HG02973 (cell line): ENCODE results near the gene PRODH2.

Source experiments
- ATAC-seq: cut with Tn5 transposase; IDR thresholded peaks from one replicate; pipeline ENCODE4 v1.9.1; 2021; ENCODE audit warnings: moderate library complexity; ENCODE audit not compliant: unreplicated experiment

The PRODH2 gene

DNA sequence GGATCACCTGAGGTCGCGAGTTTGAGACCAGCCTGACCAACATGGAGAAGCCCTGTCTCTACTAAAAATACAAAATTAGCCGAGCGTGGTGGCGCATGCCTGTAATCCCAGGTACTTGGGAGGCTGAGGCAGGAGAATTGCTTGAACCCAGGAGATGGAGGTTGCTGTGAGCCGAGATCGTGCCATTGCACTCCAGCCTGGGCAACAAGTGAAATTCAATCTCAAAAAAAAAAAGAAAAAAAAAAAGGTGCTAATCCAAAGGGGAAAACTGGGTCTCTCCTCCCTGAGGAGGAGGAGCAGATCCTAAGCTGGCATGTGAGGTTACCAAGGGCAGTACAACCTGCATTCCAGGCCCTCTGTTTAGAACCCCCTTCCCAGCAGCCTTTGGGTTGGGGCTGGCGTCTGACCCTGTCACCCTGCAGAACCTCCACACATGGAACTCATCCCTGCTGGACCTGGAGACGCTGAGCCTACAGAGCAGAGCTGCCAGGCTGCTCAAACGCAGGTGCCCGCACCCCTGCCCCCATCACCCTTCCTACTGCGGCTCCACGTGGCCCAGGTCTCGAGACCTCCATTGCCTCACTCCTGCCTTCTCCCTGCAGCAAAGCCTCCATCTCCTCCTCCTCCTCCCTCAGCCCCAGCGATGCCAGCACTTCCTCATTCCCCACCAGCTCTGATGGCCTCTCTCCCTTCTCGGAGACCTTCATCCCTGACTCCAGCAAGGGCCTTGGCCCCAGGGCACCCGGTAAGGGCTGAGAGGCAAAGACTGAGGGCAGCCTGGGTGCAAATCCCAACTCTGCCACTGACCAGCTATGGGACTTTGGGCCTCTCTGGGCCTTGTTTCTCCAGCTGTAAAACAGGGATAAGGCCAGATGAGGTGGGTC, 48.0 kb downstream of the PRODH2 start:
- no peak for ATAC-seq

DNA sequence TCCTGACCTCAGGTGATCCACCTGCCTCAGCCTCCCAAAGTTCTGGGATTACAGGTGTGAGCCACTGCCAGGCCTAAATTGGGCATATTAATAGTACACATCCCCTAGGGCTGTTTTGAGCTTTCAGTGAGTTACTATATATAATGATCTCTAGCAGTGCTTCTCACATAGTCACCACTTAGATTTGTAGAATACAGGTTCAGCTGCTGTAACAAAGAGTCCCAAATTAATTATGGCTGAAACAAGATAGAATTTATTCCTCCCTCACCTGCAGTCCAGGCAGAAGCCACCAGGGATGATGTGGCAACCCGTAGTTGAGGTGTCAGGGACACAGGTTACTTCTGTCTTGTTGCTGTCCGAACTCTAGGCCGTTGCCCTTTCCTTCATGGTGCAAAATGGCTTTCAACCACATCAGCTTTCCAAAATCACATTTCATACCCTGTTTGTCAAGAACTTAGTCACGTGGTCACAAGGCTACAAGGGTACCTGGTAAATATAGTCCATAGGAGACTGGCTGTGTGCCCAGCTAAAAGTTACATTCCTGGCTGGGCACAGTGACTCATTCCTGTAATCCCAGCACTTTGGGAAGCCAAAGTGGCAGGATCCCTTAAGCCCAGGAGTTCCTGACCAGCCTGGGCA, 51.8 kb downstream of the PRODH2 start:
- ATAC-seq = no peak

DNA sequence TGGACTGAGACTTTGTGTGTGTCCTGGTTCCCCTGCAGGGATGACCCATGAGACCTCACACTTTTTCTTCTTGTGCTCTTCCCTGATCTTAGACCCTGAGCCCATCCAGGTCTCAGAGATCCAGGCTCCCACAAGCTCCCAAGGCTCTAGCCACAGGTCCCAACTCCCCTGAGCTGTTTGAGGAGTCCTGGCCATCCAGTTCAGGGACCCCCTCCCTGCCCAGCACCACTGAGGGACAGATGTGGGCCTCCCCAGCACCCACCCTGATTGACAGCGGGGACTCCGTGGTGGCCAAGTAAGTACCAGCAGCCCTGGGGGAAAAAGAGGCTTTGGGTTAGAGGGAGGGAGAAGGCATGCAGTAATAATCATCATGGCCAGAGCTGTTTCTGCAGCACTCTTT, 52.9 kb downstream of the PRODH2 start:
- ATAC-seq = no peak

DNA sequence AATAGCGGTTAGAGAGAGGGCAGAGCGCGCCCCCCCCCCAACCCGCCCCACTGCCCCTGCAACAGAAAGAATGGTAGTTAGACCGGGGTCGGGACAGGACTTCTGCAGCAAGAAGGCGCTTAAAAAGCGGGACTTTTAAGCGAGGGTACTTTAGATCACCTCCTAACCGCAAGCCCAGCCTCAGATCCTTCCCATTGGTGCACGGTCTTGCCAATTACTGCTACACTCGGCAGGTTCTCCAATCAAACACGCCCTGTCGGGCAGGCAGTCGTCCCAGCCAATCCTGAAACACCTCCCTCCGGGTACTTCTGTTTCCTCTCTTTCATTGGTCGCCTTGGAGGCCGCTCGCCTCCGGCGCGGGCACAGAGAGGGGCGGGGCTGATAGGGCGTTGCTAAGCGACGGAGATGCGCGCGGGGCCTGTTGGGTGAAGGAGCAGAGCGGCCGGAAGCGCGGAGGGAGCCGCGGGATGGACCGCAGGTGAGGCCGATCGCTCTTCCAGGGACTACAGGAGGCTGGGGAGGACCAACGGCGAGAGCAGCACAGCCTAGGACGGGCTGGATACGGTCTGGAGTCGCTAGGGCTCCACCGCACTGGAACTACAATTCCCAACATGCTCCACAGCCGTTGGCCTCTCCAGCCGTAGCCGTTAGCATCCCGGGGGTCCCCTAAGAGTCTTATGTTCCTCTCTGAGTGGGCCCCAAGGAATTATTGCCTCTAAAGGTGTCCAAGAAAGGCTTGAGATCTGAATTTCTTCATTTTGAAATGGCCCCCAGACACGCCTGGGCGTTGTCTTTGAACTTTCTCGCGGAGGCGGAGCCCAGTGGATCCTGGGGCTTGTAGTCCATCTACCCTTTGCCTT, 54.7 kb downstream of the PRODH2 start, which contains the start of gene PROSER3:
Gene PROSER3 (plus strand): TSS at position 428 of the 860 bp plus-strand sequence. CDS start 40 bp downstream, at position 468.
- peak; percentile 89 for ATAC-seq

DNA sequence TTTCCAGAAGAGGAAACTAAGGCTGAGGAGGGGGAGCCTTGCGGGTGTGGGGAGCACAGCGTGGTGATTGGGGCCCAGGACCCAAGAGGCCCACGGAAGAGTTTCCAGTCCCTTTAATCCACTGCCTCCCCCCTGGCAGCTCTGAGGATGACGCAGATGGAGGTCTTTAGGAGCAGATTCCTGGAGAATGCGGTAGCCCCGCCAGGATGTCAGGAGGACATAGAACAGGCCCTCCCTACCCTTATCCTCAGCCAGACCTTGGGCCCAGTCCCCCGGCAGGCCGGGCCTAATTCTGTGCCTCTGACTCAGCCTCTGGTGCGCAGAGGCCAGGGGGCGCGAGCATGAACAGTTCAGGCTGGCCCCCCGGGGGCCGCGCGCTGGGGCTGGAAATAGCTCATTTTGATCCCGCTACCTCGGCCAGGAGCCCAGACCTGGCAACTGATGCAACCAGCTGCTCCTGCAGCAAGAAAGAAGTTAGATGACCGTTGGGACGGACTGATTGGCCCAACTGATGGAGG, 55.4 kb downstream of the PRODH2 start:
- ATAC-seq = no peak

DNA sequence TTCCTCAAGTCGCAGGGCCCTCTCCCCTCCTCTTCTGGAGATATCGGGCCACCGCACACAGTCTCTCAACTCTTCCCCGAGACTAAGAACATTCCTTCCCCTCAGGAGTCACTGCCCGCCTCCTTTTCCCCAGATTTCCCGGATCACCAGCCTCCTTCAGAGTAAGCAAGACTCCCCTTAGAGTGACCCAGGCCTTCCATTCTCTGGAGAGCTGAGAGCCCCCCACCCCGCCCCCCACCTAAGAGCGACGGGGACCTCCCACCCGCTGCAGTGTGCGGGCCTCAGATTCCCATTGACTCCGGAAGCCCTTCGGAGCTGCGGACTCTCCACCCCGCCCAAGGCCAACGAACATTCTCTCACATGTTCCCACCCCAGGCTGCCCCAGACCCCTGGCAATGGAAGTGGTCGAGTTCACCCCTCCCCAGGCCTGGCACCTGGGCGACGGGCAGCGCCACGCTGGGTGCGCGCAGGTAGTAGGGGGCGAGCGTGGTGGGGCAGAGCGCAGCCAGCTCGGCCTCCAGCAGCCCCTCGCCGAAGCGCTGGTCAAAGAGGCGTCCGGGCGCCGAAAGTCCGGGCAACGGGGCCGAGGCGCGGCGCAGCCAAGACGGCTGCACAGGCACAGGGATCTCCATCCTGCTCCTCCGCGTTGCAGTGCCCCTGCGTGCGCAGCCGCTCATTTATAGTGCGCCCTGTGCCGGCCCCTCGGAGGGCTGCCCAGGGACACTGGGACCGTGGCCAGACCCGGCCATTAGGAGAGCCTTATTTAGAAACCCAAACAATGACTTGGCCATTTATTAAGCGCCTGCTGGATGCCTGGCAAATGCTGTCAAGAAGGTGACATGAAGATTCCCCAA, 56.0 kb downstream of the PRODH2 start, which contains the start of gene HSPB6:
Gene HSPB6 (minus strand): TSS at position 653 of the 854 bp plus-strand sequence. CDS start 21 bp downstream, at position 632.
- no peak for ATAC-seq

DNA sequence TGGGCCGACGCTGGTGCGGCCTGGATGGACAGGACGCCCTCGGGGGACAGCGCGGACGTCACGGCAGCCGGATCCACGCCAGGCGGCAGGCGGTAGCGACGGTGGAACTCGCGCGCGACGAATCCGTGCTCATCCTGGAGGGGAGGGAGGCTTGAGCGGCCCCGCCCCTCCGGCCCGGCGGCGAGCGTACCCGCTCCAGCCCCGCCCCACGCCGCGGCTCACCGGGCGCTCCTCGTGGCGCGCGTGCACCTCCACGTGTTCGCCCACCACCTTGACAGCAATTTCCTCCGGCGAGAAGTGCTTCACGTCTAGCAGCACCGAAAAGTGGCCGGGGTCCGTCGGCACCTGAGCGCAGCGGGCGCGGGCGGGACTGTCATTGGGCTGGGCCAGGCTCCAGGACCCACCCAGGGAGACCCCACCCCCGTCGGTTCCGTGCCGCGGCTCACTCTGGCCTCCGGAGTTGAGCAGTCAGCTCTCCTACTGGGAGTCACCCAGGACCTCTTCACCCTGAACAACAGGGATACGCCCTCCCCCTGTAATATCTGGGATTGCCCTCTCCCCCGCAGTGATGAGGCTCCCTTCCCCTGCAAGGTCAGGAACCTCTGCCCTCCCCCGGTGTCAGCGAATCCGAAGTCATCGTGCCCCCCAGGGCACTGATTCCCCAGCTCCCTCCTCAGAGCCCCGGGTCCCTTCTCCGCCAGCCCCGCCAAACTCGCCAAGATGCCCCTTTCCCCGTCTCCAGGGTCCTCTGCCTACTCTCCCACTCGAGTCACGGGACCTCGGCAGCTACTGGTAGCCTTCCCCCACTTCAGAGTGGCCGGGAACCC, 56.9 kb downstream of the PRODH2 start:
- no peak for ATAC-seq

DNA sequence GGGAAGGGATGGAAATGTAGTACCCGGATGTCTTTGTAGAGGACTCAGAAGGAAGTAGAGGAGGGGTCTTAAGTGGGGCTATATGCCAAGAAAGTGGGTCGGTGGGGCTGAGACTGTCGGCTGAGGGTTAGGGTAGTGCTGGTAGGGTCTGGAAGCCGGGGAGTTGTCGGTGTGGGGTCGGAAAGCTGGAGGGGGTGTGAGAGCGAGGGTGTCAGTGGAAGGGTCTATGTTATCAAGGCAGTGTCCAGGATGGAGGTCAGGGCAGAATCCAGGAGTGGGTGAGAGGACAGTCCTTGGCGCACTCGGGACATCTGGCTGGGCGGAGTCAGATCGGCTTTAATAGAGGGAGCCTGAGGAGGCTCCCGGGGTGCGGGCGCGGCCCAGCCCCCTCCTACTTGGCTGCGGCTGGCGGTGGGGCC, 57.5 kb downstream of the PRODH2 start:
- no peak for ATAC-seq

DNA sequence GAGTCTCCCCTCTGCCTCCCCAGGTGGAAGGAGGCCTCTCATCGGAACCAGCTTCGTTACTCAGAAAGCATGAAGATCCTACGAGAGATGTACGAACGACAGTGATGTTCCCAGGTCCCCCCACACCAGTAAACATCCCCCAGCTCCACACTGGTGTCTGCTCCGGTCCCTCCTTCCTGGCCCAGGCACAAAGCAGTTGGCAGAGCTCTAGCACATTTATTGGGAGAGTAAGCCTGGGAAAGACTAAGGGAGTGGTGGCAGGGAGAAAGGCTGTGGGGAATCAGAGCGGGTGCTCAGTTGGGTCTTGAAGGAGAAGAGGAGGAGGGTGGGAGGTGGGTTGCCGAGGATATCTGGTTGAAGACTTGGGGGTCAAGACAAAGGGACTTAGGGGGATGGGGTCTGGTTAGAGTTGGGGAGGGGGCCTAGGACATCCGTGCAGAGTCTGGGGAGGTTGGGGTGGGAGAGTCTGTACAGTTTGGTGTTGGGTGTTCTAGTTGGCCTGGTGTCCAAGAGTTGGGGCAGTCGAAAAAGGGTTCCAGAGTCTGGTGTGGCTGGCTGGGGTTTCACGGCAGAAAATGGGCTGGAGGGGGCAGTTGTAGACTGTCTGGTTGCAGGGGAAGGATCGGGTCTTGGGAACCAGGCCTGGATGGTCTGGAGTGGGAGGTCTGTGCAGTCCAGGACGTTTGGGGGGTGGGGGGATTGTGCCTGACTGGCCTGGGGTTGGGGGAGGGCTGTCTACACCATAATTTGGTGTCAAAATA, 58.1 kb downstream of the PRODH2 start:
- ATAC-seq = no peak

DNA sequence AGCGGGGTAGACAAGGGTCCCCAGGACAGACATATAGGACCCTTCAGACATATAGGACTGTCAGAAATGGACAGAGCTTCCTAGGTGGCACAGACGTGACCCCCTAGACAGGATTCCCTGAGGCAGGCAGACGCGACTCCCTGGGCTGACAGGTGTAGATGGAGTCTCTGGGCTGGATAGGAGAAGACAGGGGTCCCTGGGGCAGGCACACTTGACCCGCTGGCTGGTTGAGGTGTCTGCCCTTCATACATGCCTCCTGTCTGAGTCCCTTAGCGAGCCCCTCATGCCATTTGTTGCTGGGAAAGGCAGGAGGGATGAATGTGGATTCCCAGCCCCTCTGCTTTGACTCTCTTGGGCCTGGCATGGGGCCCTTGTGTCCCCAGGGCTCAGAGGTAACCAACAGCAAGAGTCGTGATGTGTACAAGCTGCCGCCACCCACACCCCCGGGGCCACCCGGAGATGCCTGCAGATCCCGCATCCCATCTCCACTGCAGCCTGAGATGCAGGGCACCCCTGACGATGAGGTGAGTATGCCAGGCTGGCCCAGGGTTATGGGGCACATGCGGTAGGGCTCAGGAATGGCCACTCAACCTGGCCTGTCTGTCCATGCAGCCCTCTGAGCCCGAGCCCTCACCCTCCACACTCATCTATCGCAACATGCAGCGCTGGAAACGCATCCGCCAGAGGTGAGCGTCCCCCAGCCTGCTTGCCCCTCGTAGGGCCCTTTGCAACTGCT, 58.8 kb downstream of the PRODH2 start:
- ATAC-seq = no peak

DNA sequence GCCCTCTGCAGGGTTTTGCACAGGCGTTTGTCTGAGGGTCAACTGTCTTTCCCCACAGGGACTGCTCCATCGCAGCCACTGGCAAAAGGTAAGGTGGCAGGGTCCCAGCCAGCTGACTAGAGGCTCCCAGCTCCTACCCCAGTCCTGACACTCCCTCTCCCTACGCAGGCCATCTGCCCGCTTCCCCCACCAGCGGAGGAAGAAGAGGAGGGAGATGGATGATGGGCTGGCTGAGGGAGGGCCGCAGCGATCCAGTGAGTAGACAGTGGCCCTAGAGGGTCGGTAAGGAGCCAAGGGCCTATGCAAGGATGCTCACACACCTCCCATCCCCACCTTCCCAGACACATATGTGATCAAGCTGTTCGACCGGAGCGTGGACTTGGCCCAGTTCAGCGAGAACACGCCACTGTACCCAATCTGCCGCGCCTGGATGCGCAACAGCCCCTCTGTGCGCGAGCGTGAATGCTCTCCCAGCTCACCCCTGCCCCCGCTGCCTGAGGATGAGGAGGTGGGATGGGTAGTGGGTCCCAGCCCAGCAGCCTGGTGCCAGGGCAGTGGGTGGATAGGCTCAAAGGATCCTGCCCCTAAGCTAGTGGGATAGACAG, 59.8 kb downstream of the PRODH2 start:
- ATAC-seq = no peak

DNA sequence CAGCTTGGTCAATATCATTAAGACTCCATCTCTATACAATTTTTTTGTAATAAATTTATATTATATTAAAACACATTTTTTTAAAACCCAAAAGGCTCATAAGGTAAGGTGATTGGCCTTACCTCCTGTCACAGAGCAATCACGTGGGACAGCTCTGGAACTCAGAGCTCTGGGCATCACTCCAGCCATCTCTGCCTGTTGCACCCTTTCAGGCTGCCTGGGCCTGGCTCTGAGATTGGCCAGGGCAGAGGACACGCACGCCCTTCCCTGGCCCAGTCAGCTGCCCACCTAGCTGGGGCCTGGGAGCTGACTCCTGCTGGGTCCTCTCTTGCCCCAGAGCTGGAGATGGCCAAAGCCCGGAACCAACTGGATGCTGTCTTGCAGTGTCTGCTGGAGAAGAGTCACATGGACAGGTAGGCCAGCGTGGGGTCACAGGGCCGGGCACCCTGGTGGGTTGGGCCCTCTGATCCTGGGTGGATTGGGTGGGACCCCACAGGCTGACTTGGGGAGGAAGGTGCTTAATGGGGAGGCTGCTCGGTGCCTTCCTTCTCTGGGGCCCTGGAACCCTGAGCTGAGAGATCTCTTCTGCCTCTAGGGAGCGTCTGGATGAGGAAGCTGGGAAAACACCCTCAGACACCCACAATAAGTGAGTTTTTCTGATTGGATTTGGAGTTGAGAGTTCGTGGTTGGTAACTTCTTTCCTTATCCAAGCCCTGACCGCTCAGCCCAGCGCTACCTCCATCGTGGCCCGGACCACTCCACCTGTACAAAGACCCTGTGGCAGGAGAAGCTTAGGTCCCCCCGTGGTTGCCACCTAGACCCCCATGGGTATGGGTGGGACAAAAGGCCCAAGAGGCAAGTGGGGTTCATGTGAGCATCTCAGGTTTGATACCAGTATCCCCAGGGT, 60.6 kb downstream of the PRODH2 start:
- no peak for ATAC-seq

DNA sequence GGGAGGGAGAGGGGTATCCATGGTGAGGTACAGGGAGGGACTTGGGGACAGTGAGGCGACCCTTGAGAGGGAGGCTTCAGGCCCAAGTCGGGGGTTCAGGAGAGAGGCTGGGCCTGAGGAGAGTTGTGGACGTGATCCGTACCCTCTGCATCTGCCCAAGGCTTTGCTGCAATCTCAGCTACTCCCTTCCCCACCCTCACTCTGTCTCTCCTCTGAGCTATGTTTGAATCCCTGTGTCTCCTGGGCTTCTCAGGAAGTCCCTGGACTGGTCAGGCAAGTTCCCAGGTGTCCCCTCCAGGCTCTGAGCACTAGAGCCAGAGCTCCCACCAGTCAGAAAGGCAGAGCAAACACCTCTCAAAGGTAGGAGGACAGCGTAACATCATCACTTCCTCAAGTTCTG, 62.5 kb downstream of the PRODH2 start:
- ATAC-seq = no peak
